ENCODE data around the gene PRRT2.

PRRT2 gene

GRCh38 chr16:29811170-29811895, 660 bp upstream of the PRRT2 start:
- DNase-seq (ENCODE audit: low read depth in 2 of 2), result peak; percentile 77 to 79

- DNase-seq (ENCODE audit: low read depth in 2 of 2), result no peak
Measured at GRCh38 chr16:29812754-29813643, 1.0 kb downstream of the PRRT2 start.

GRCh38 chr16:29813644-29814562, 1.9 kb downstream of the PRRT2 start:
- no peak for DNase-seq (ENCODE audit: low read depth in 2 of 2)

GRCh38 chr16:29814592-29814991, 2.6 kb downstream of the PRRT2 start:
- no peak for DNase-seq (ENCODE audit: low read depth in 2 of 2)

GRCh38 chr16:29815032-29815721, 3.2 kb downstream of the PRRT2 start:
- DNase-seq (ENCODE audit: low read depth in 2 of 2), result no peak

GRCh38 chr16:29815793-29816693, 4.0 kb downstream of the PRRT2 start, which contains the start of gene PAGR1:
Gene PAGR1, plus strand, starts transcription at chr16:29816152. Its CDS starts 374 bp downstream, at chr16:29816526.
- peak; percentile 95 to 97 for DNase-seq (ENCODE audit: low read depth in 2 of 2)

- DNase-seq (ENCODE audit: low read depth in 2 of 2), result peak in 1 of 2 donors; percentile 60
Measured at GRCh38 chr16:29816694-29817441, 4.9 kb downstream of the PRRT2 start.

- DNase-seq (ENCODE audit: low read depth in 2 of 2), result no peak
Measured at GRCh38 chr16:29818082-29818481, 6.1 kb downstream of the PRRT2 start.

- no peak for DNase-seq (ENCODE audit: low read depth in 2 of 2)
Measured at GRCh38 chr16:29819506-29819905, 7.5 kb downstream of the PRRT2 start.

- peak in 1 of 2 donors; percentile 50 for DNase-seq (ENCODE audit: low read depth in 2 of 2)
Measured at GRCh38 chr16:29820271-29820701, 8.3 kb downstream of the PRRT2 start, which contains the start of gene MVP. Gene MVP, plus strand, starts transcription at chr16:29820462. Its CDS starts 10,088 bp downstream, at chr16:29830550.

GRCh38 chr16:29820730-29821642, 9.0 kb downstream of the PRRT2 start:
- DNase-seq (ENCODE audit: low read depth in 2 of 2), result peak in 1 of 2 donors; percentile 52

GRCh38 chr16:29821643-29822115, 9.7 kb downstream of the PRRT2 start:
- DNase-seq (ENCODE audit: low read depth in 2 of 2), result no peak

- DNase-seq (ENCODE audit: low read depth in 2 of 2), result no peak
Measured at GRCh38 chr16:29824589-29825144, 12.7 kb downstream of the PRRT2 start.

- DNase-seq (ENCODE audit: low read depth in 2 of 2), result no peak
Measured at GRCh38 chr16:29825145-29826044, 13.4 kb downstream of the PRRT2 start.

- DNase-seq (ENCODE audit: low read depth in 2 of 2), result no peak
Measured at GRCh38 chr16:29826342-29826695, 14.3 kb downstream of the PRRT2 start.

- DNase-seq (ENCODE audit: low read depth in 2 of 2), result no peak
Measured at GRCh38 chr16:29830774-29831173, 18.8 kb downstream of the PRRT2 start.

- DNase-seq (ENCODE audit: low read depth in 2 of 2), result no peak
Measured at GRCh38 chr16:29831490-29831889, 19.5 kb downstream of the PRRT2 start.
